Activated CD4-positive, CD25-positive, alpha-beta regulatory T cell treated with anti-CD3 and anti-CD28 coated beads, Interleukin-2, amount 50 U/mL, for 24 hours (primary cell): ENCODE results near the gene CENPE.

Experiments
- ATAC-seq, 2 donors: fragments of 150-1000 bp; cut with Tn5 transposase; one replicate each; pipeline ENCODE4 v1.10.0; 2021; ENCODE audit warnings: mild to moderate bottlenecking in 1 of 2, moderate library complexity in 1 of 2

Gene CENPE

DNA sequence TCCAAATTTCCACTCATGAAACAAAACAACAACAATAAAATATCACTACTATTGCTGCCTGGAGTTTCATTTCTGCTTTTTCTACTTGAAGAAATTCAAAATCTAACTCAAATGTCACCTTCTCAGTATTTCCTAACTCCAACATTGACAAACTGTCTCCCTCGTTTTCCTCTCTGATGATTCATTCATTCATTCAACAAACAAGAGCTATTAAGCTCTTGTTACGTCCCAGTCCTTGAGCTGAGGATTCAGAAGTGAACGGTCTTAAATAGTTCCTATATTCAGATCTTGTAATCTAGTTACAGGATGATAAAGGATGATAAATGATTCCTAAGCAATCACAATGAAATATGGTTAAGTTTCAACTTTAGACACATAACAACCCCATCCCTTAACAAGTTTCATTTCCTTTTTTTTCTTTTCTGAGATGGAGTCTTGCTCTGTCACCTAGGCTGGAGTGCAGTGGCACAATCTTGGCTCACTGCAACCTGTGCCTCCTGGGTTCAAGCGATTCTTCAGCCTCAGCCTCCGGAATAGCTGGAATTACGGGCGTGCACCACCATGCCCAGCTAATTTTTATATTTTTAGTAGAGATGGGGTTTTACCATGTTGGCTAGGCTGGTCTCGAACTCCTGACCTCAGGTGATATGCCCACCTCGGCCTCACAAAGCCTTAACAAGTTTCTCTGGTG is 123.3 kb downstream of the CENPE start:
- ATAC-seq: no peak

- no peak for ATAC-seq
These were observed 124.2 kb downstream of the CENPE start for GRCh38 chr4:103073792-103074438.

GRCh38 chr4:103067841-103068547 is 130.1 kb downstream of the CENPE start:
- peak; percentile 78 to 80 for ATAC-seq

DNA sequence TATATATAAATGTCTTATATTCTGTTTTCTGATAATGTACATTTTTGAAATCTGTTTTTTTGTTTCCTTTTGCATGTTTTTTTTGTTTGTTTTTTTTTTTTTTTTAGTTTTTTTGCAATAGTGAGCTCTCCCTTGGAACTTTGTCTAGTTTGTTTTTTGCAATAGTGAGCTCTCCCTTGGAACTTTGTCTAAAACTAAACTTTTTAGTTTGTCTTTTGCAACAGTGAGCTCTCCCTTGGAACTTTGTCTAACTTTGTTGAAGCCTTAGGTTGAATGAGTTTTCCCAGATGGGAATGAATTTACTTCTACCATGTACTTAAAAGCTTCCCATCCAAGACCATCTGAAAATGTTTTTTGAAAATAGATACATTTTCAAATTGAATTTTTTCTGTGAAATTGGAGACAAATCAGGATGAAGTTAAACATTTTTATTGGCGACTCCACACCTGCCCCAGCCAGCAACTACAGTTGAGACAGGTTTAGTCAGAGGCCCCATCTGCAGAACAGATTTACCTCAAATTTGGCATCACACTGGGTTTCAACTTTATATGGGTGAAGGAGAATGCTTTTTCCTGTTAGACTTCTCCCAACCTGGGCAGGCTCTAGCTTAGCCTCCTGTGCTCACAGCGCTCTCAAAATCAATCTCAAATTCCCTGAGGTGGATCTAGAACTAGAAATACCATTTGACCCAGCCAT is 137.5 kb downstream of the CENPE start:
- ATAC-seq: no peak
